Loucy (cell line): ENCODE data around the gene COL25A1.

Experiments
- H2AFZ ChIP-seq: fragments of 200-600 bp; sonication (generic); 2 replicates; pipeline ENCODE4 v1.6.0; 2016; ENCODE audit warnings: antibody characterized with exemption, mild to moderate bottlenecking, low read length, moderate library complexity
- H3F3A ChIP-seq: fragments of 200-600 bp; 2 replicates; pipeline ENCODE4 v1.6.0; 2016; ENCODE audit warnings: antibody characterized with exemption, low read depth, mild to moderate bottlenecking
- H3K27me3 ChIP-seq: fragments of 200-600 bp; sonication (generic); 2 replicates; pipeline ENCODE4 v1.6.1; 2014; ENCODE audit warnings: low read length, mild to moderate bottlenecking; ENCODE audit not compliant: insufficient read depth, poor library complexity, severe bottlenecking
- H3K36me3 ChIP-seq: fragments of 200-600 bp; sonication (generic); 2 replicates; pipeline ENCODE4 v1.6.1; 2016; ENCODE audit warnings: low read length; ENCODE audit not compliant: insufficient read depth
- H3K4me1 ChIP-seq: fragments of 200-600 bp; sonication (generic); 2 replicates; pipeline ENCODE4 v1.5.1; 2014; ENCODE audit warnings: low read length, mild to moderate bottlenecking; ENCODE audit not compliant: insufficient read depth, poor library complexity, severe bottlenecking
- H3K4me2 ChIP-seq: fragments of 200-600 bp; sonication (generic); 2 replicates; pipeline ENCODE4 v1.6.0; 2014; ENCODE audit warnings: antibody characterized with exemption, low read length, low read depth, mild to moderate bottlenecking; ENCODE audit not compliant: poor library complexity, severe bottlenecking
- H3K4me3 ChIP-seq: fragments of 200-600 bp; sonication (generic); 2 replicates; pipeline ENCODE4 v1.5.1; 2014; ENCODE audit warnings: low read length, mild to moderate bottlenecking, mixed read lengths; ENCODE audit not compliant: poor library complexity, severe bottlenecking
- H3K79me2 ChIP-seq: fragments of 200-600 bp; sonication (generic); 2 replicates; pipeline ENCODE4 v1.6.1; 2014; ENCODE audit warnings: low read length; ENCODE audit not compliant: insufficient read depth
- H3K9ac ChIP-seq: fragments of 200-600 bp; sonication (generic); 2 replicates; pipeline ENCODE4 v1.6.0; 2014; ENCODE audit warnings: mild to moderate bottlenecking, low read depth, low read length, moderate library complexity; ENCODE audit not compliant: poor library complexity, severe bottlenecking
- H3K9me2 ChIP-seq: fragments of 200-600 bp; sonication (generic); replicated peaks from 2 replicates; pipeline ENCODE4 v1.6.1; 2016; ENCODE audit warnings: low read depth, low read length, mixed read lengths
- H3K9me3 ChIP-seq: fragments of 200-600 bp; sonication (generic); 2 replicates; pipeline ENCODE4 v1.6.1; 2014; ENCODE audit warnings: mild to moderate bottlenecking, antibody characterized with exemption, low read length, low read depth; ENCODE audit not compliant: insufficient read depth
- H4K20me1 ChIP-seq: fragments of 200-600 bp; sonication (generic); 2 replicates; pipeline ENCODE4 v1.6.0; 2014; ENCODE audit warnings: antibody characterized with exemption, low read length, mild to moderate bottlenecking; ENCODE audit not compliant: insufficient read depth, poor library complexity, severe bottlenecking
- CTCF ChIP-seq: fragments of 200-600 bp; sonication (generic); conservative IDR thresholded peaks from 2 replicates; pipeline ENCODE4 v1.5.1; 2014; ENCODE audit warnings: mild to moderate bottlenecking, antibody characterized with exemption, low read length
- EZH2phosphoT487 ChIP-seq: fragments of 200-600 bp; IDR thresholded peaks from 2 replicates; pipeline ENCODE4 v1.6.1; 2018; ENCODE audit warnings: antibody characterized with exemption, mild to moderate bottlenecking, moderate library complexity, borderline replicate concordance

COL25A1 gene

GRCh38 chr4:108965472-108966076 is 336.9 kb downstream of the COL25A1 start:
- H4K20me1 ChIP-seq: no peaks in the 10 kb centered on the region
- no peaks in the 10 kb centered on the region for H3K79me2 ChIP-seq
- no peaks in the 10 kb centered on the region for H3K9me3 ChIP-seq
- no peak overlapping the region for H3K4me2 ChIP-seq
- H3K9me2 ChIP-seq: no peaks in the 10 kb centered on the region
- H3K27me3 ChIP-seq: no peaks in the 10 kb centered on the region
- H3K9ac ChIP-seq: no peak overlapping the region
- no peaks in the 10 kb centered on the region for H3K4me1 ChIP-seq
- H3F3A ChIP-seq: no peaks in the 10 kb centered on the region
- H2AFZ ChIP-seq: no peak overlapping the region
- TF ChIP-seq CTCF (no peak), EZH2phosphoT487 (no peak)
- H3K4me3 ChIP-seq: no peak overlapping the region
- H3K36me3 ChIP-seq: no peaks in the 10 kb centered on the region

GRCh38 chr4:108965016-108965415 is 337.4 kb downstream of the COL25A1 start:
- no peaks in the 10 kb centered on the region for H3K27me3 ChIP-seq
- no peaks in the 10 kb centered on the region for H4K20me1 ChIP-seq
- no peaks in the 10 kb centered on the region for H3K79me2 ChIP-seq
- no peak overlapping the region for H3K4me3 ChIP-seq
- H3F3A ChIP-seq: no peaks in the 10 kb centered on the region
- no peak for TF ChIP-seq CTCF
- TF ChIP-seq EZH2phosphoT487: no peak
- H3K4me1 ChIP-seq: no peaks in the 10 kb centered on the region
- no peaks in the 10 kb centered on the region for H3K9me2 ChIP-seq
- no peak overlapping the region for H3K4me2 ChIP-seq
- H3K9ac ChIP-seq: no peak overlapping the region
- no peak overlapping the region for H2AFZ ChIP-seq
- H3K36me3 ChIP-seq: no peaks in the 10 kb centered on the region
- H3K9me3 ChIP-seq: no peaks in the 10 kb centered on the region

GRCh38 chr4:108963910-108964309 is 338.5 kb downstream of the COL25A1 start:
- Histone ChIP-seq H3K4me2 (no peak overlapping the region), H3K9me3 (no peaks in the 10 kb centered on the region), H3K79me2 (no peaks in the 10 kb centered on the region), H2AFZ (no peak overlapping the region), H3F3A (no peaks in the 10 kb centered on the region), H3K9me2 (no peaks in the 10 kb centered on the region), H3K4me3 (no peak overlapping the region), H4K20me1 (no peaks in the 10 kb centered on the region), H3K27me3 (no peaks in the 10 kb centered on the region), H3K4me1 (no peaks in the 10 kb centered on the region), H3K36me3 (no peaks in the 10 kb centered on the region), H3K9ac (no peak overlapping the region)
- TF ChIP-seq EZH2phosphoT487 (no peak), CTCF (no peak)
